Stimulated activated memory B cell treated with anti-CD40 and anti-IgM and Interleukin-4, amounts not matched to agents 10 μg/mL and 1 μg/mL and 100 μg/mL, for 72 hours (primary cell): ENCODE results near the gene IFRD2.
A peak's percentile ranks its signal among the peaks of the same experiment; 100 is the strongest.
"Not testable (repeated sequence)": the region's sequence is repeated elsewhere in the genome, so short reads cannot be mapped to it uniquely, and the experiment has no call there.

Experiments used
- ATAC-seq: fragments of 150-1000 bp; cut with Tn5 transposase; 2 replicates; pipeline ENCODE4 v1.10.0; 2021
- H3K27ac Mint-ChIP-seq: one replicate; pipeline ENCODE4 v1.8.0; 2022; ENCODE audit warnings: mild to moderate bottlenecking, mixed read lengths
- H3K27me3 Mint-ChIP-seq: one replicate; pipeline ENCODE4 v1.8.0; 2022; ENCODE audit warnings: mixed read lengths
- H3K36me3 Mint-ChIP-seq: one replicate; pipeline ENCODE4 v1.8.0; 2022; ENCODE audit warnings: mixed read lengths
- H3K4me1 Mint-ChIP-seq: one replicate; pipeline ENCODE4 v1.8.0; 2022; ENCODE audit warnings: mixed read lengths
- H3K4me3 Mint-ChIP-seq: one replicate; pipeline ENCODE4 v1.8.0; 2022; ENCODE audit warnings: mild to moderate bottlenecking, moderate library complexity, mixed read lengths
- H3K9me3 Mint-ChIP-seq: one replicate; pipeline ENCODE4 v1.8.0; 2022; ENCODE audit warnings: mixed read lengths

IFRD2 gene

GRCh38 chr3:50319181-50319893 is 27.1 kb upstream of the IFRD2 start:
- Mint-ChIP-seq H3K36me3 (peaks cover 9% of the 10 kb centered on the region), H3K9me3 (no peaks in the 10 kb centered on the region), H3K4me1 (peaks cover 72% of the 10 kb centered on the region), H3K27me3 (no peaks in the 10 kb centered on the region), H3K4me3 (peak overlapping the region; percentile 17), H3K27ac (no peak overlapping the region)
- no peak for ATAC-seq

- Mint-ChIP-seq H3K27me3 (no peaks in the 10 kb centered on the region), H3K27ac (no peak overlapping the region), H3K36me3 (peaks cover 8% of the 10 kb centered on the region), H3K4me1 (peaks cover 67% of the 10 kb centered on the region), H3K9me3 (no peaks in the 10 kb centered on the region), H3K4me3 (no peak overlapping the region)
- no peak for ATAC-seq
Observed at GRCh38 chr3:50318615-50319014, 26.4 kb upstream of the IFRD2 start.

GRCh38 chr3:50318163-50318562 is 25.9 kb upstream of the IFRD2 start:
- ATAC-seq, result no peak
- no peak overlapping the region for H3K4me3 Mint-ChIP-seq
- H3K27ac Mint-ChIP-seq, result no peak overlapping the region
- H3K36me3 Mint-ChIP-seq, result peaks cover 8% of the 10 kb centered on the region
- H3K4me1 Mint-ChIP-seq, result peaks cover 62% of the 10 kb centered on the region
- H3K9me3 Mint-ChIP-seq, result no peaks in the 10 kb centered on the region
- H3K27me3 Mint-ChIP-seq, result no peaks in the 10 kb centered on the region

- H3K4me1 Mint-ChIP-seq, result peaks cover 54% of the 10 kb centered on the region
- peak overlapping the region; percentile 88 for H3K27ac Mint-ChIP-seq
- H3K36me3 Mint-ChIP-seq, result peaks cover 8% of the 10 kb centered on the region
- no peaks in the 10 kb centered on the region for H3K9me3 Mint-ChIP-seq
- no peaks in the 10 kb centered on the region for H3K27me3 Mint-ChIP-seq
- ATAC-seq, result no peak
- H3K4me3 Mint-ChIP-seq, result no peak overlapping the region
Observed at GRCh38 chr3:50317300-50317699, 25.1 kb upstream of the IFRD2 start.

GRCh38 chr3:50316657-50317242 is 24.5 kb upstream of the IFRD2 start:
- peaks cover 8% of the 10 kb centered on the region for H3K36me3 Mint-ChIP-seq
- peak; percentile 63 for ATAC-seq
- H3K9me3 Mint-ChIP-seq, result no peaks in the 10 kb centered on the region
- peak overlapping the region; percentile 62 for H3K4me3 Mint-ChIP-seq
- no peaks in the 10 kb centered on the region for H3K27me3 Mint-ChIP-seq
- peak overlapping the region; percentile 88 for H3K27ac Mint-ChIP-seq
- H3K4me1 Mint-ChIP-seq, result peaks cover 52% of the 10 kb centered on the region

- Mint-ChIP-seq H3K27me3 (no peaks in the 10 kb centered on the region), H3K9me3 (no peaks in the 10 kb centered on the region), H3K36me3 (peaks cover 8% of the 10 kb centered on the region), H3K4me1 (peaks cover 42% of the 10 kb centered on the region), H3K4me3 (no peak overlapping the region), H3K27ac (peak overlapping the region; percentile 14)
- ATAC-seq, result no peak
Observed at GRCh38 chr3:50314816-50315215, 22.6 kb upstream of the IFRD2 start.

DNA sequence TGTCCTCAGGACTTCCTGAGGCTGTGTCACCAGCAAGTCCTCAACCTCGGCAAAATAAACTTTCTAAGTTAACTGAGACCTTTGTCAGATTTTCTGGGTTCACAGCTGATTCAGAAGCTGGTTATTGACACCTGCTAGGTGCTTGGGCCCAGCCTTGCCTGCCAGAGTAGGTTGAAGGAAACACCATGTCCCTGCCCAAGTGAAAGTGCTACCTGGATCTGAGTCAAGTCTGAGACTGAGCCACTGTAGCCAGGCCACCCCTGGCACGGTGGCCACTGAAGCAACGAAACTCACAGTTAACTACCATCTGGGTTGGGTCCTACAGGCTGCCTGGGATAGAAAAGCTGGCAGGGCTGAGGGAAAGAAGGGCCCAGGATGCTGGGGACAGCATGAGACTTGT is 22.1 kb upstream of the IFRD2 start:
- Mint-ChIP-seq H3K36me3 (peaks cover 8% of the 10 kb centered on the region), H3K27ac (peak overlapping the region; percentile 14)

GRCh38 chr3:50312041-50312440 is 19.8 kb upstream of the IFRD2 start:
- peaks cover 18% of the 10 kb centered on the region for H3K4me1 Mint-ChIP-seq
- ATAC-seq, H3K27me3 Mint-ChIP-seq, H3K27ac Mint-ChIP-seq, H3K4me3 Mint-ChIP-seq, H3K9me3 Mint-ChIP-seq, H3K36me3 Mint-ChIP-seq: not testable (repeated sequence)

More for the DNA sequence above, 22.1 kb upstream of the IFRD2 start:
- ATAC-seq, result no peak
- Mint-ChIP-seq H3K27me3 (no peaks in the 10 kb centered on the region), H3K4me1 (peaks cover 38% of the 10 kb centered on the region), H3K9me3 (no peaks in the 10 kb centered on the region), H3K4me3 (no peak overlapping the region)

- Mint-ChIP-seq H3K9me3 (no peaks in the 10 kb centered on the region), H3K27ac (no peak overlapping the region), H3K4me1 (peaks cover 16% of the 10 kb centered on the region), H3K4me3 (no peak overlapping the region), H3K27me3 (no peaks in the 10 kb centered on the region), H3K36me3 (no peaks in the 10 kb centered on the region)
- no peak for ATAC-seq
Observed at GRCh38 chr3:50304601-50305000, 12.4 kb upstream of the IFRD2 start.

DNA sequence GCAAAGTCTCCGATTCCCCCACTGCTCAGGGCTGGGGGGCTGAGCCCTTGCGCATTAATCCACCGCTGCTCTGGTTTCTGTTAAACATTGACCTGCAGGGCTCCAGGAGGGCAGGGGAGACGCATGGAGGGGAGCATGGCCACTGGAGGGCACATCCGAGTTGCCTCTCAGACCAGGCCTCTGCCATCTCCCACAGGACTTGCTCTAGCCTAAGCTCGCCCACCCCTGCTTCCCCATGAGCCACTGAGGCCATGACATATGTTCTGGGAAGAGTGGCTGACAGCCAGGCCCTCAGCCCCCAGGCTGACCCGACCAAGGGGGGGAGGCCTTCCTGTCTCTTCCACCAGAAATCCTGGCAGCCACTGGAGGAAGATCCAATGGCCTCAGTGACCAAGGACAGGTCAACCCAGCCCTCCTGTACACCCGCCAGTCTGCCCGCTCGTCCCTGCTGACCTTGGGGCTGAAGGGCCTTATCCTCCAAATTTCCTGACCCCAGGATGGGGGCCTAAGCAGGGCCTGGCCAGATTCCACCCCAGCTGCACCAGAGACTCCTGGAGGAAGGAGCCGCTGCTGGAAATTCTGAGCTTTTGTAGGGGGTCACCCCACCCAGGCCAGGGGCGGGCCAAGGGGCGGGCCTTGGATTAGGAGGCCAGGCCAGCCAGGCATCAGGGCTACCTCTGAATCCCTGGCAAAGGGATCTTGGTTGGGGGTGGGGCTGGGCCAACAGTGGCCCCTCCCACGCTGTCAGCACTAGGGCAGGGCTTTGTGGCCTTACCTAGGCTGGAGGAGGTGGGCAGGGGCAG is 11.0 kb upstream of the IFRD2 start, which contains the start of gene HYAL1:
Gene HYAL1, minus strand, starts transcription at position 562 of the 803 bp plus-strand sequence. CDS start 618 bp downstream, outside the sequence.
- Mint-ChIP-seq H3K27ac (peak within 1 kb of the TSS; percentile 44), H3K4me3 (no peak within 1 kb of the TSS), H3K4me1 (peaks cover 19% of the 10 kb centered on the region), H3K36me3 (no peaks in the 10 kb centered on the region), H3K9me3 (no peaks in the 10 kb centered on the region), H3K27me3 (no peaks in the 10 kb centered on the region)
- no peak for ATAC-seq

DNA sequence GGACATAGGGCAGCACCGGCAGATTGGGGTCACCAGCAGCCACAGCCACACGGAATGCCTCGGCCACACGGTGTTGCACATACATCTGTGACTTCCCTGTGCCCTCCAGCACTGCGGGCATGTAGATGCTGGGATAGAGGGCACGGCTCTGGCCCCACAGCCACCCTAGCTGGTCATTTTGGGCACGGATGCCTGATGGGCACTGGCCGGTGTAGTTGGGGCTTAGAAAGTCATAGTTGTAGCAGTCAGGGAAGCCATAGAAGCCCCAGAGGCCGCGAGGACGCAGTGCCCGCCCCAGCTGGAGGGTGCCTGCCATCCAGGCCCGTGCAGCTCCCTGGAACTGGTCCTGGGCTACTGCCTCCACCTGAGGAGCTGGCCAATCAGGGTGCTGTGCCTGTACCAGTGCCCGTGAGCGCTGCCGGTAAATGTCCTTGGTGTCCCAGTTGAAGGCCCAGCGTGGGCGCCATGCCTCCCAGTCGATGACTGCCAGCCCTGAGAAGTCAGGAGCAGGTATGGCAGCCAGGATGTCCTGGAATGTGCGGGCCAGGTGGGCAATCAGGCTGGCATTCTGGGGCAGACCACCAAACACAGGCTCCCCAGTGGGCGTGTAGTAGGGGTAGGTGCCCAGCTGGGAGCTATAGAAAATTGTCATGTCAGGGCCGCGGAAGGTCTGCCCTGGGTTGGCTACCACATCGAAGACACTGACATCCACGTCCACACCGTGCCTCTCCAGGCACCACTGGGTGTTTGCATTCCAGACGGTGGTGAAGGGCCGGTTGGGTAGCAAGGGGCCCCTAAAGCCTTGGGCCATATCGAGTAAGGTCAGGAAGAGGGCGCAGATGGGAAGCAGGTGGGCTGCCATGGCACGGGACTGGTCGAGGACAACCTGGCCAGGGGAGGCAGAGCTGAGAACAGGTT is 10.1 kb upstream of the IFRD2 start:
- Mint-ChIP-seq H3K9me3 (no peaks in the 10 kb centered on the region), H3K27me3 (no peaks in the 10 kb centered on the region), H3K27ac (peak overlapping the region; percentile 44), H3K4me3 (no peak overlapping the region), H3K36me3 (no peaks in the 10 kb centered on the region), H3K4me1 (peaks cover 28% of the 10 kb centered on the region)
- no peak for ATAC-seq

DNA sequence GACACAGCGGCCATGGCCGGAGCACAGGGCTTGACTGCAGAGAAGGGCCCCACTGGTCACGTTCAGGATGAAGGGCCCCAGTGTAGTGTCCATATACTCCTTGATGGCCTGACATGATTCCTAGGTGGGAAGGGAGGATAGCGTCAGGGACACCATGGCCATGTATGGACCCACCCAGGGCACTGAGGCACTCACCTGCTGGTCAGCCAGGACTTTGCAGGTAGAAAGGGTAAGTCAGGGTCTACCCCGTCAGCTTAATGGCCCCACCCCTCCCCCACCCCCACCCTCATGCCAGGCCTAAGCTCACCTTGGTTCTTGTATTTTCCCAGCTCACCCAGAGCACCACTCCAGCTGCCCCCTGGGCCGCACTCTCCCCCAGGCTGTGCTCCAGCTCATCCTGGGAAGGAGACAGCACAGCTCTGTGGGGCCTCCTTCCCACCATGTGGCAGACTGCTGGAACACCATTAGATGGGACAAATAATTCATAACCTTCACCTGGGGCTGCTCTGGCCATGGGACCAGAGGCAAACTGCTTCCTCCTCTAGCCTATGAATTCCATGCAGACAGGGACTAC is 8.5 kb upstream of the IFRD2 start:
- H3K36me3 Mint-ChIP-seq, result peaks cover 6% of the 10 kb centered on the region
- H3K9me3 Mint-ChIP-seq, result no peaks in the 10 kb centered on the region

GRCh38 chr3:50299929-50300680 is 7.9 kb upstream of the IFRD2 start:
- peaks cover 6% of the 10 kb centered on the region for H3K36me3 Mint-ChIP-seq
- H3K27me3 Mint-ChIP-seq, result no peaks in the 10 kb centered on the region
- ATAC-seq, result no peak
- peaks cover 39% of the 10 kb centered on the region for H3K4me1 Mint-ChIP-seq
- H3K4me3 Mint-ChIP-seq, result peak overlapping the region; percentile 94
- H3K9me3 Mint-ChIP-seq, result no peaks in the 10 kb centered on the region
- peak overlapping the region; percentile 99 for H3K27ac Mint-ChIP-seq

More for the DNA sequence above, 8.5 kb upstream of the IFRD2 start:
- Mint-ChIP-seq H3K4me3 (peak overlapping the region; percentile 94), H3K4me1 (peaks cover 39% of the 10 kb centered on the region), H3K27me3 (no peaks in the 10 kb centered on the region), H3K27ac (peak overlapping the region; percentile 99)
- ATAC-seq, result no peak

DNA sequence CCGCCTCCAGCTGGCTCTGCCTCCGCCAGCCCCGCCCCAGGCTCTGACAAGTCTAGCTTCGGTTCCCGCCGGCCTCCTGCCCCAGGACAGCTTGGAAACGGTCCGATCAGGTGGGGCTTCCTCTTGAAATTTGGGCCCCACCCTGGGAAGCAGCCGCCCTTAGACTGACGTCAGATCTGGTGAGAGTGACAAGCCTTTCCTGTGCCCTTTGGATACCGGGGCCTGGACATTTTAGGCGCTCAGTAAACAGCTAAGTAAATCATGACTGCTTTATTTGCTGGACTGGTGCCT is 7.4 kb upstream of the IFRD2 start:
- peaks cover 39% of the 10 kb centered on the region for H3K4me1 Mint-ChIP-seq
- H3K27ac Mint-ChIP-seq, result peak overlapping the region; percentile 99
- H3K36me3 Mint-ChIP-seq, result peaks cover 6% of the 10 kb centered on the region
- H3K4me3 Mint-ChIP-seq, result peak overlapping the region; percentile 94
- ATAC-seq, result no peak
- no peaks in the 10 kb centered on the region for H3K9me3 Mint-ChIP-seq
- H3K27me3 Mint-ChIP-seq, result no peaks in the 10 kb centered on the region
